Suprapubic skin (tissue), 4 donors: Measurements from ENCODE around the gene KSR1.

Experiments
- CTCF ChIP-seq, 2 donors: fragments of 200-600 bp in 1 of 2; fragments of 450-650 bp in 1 of 2; sonication (generic) in 1 of 2; IDR thresholded peaks; one replicate each; pipeline ENCODE4 v1.5.1; 2016 to 2019; ENCODE audit warnings: antibody characterized with exemption in 2 of 2, mild to moderate bottlenecking in 1 of 2, moderate library complexity in 1 of 2
- EP300 ChIP-seq: sonication (generic); formaldehyde crosslinking; IDR thresholded peaks from one replicate; pipeline ENCODE4 v1.6.1; 2017; ENCODE audit warnings: antibody characterized with exemption
- POLR2A ChIP-seq, 2 donors: fragments of 450-650 bp; IDR thresholded peaks; one replicate each; pipeline ENCODE4 v1.6.1; 2017; ENCODE audit warnings: antibody characterized with exemption in 2 of 2, mild to moderate bottlenecking in 2 of 2, moderate library complexity in 2 of 2
- POLR2AphosphoS5 ChIP-seq, 3 donors: sonication (generic); formaldehyde crosslinking; IDR thresholded peaks; one replicate each; pipeline ENCODE4 v1.6.1; 2017; ENCODE audit warnings: antibody characterized with exemption in 3 of 3

- TF ChIP-seq CTCF (IDR thresholded peaks at IDR 0.05) (no peak), POLR2AphosphoS5 (IDR thresholded peaks at IDR 0.05) (no peak), EP300 (no peak), POLR2A (IDR thresholded peaks at IDR 0.05) (no peak)
These were observed 120.3 kb downstream of the KSR1 start for GRCh38 chr17:27576477-27577083.
